C1 segment of cervical spinal cord (tissue), 14 donors: Measurements from ENCODE around the gene ARL6.
A peak's percentile ranks its signal among the peaks of the same experiment; 100 is the strongest.

ENCODE experiments used
- DNase-seq, 14 donors: peaks; one replicate each; lab custom pipeline; 2025; lab: John Stamatoyannopoulos, UW

ARL6 gene

GRCh38 chr3:97764407-97765238 lies at the start of gene ARL6:
Gene ARL6, plus strand, starts transcription at chr3:97764758. Its CDS starts 3,350 bp downstream, at chr3:97768108.
- DNase-seq = peak; percentile 66 to 98 (median 94)

GRCh38 chr3:97719156-97719821 lies 45.3 kb upstream of the ARL6 start:
- DNase-seq = peak in 10 of 14 donors; percentile 2 to 43 (median 12)

GRCh38 chr3:97720417-97720816 lies 44.1 kb upstream of the ARL6 start:
- DNase-seq = no peak

GRCh38 chr3:97721446-97721845 lies 43.1 kb upstream of the ARL6 start:
- no peak for DNase-seq

- no peak for DNase-seq
Observed at GRCh38 chr3:97736928-97737327, 27.6 kb upstream of the ARL6 start.

- DNase-seq = no peak
Observed at GRCh38 chr3:97738761-97739160, 25.8 kb upstream of the ARL6 start.

GRCh38 chr3:97742036-97742435 lies 22.5 kb upstream of the ARL6 start:
- DNase-seq = no peak

- no peak for DNase-seq
Observed at GRCh38 chr3:97744289-97744688, 20.3 kb upstream of the ARL6 start.

- DNase-seq = no peak
Observed at GRCh38 chr3:97763586-97764406, 762 bp upstream of the ARL6 start.

- DNase-seq = no peak
Observed at GRCh38 chr3:97765336-97765735, 778 bp downstream of the ARL6 start.

- no peak for DNase-seq
Observed at GRCh38 chr3:97772926-97773325, 8.4 kb downstream of the ARL6 start.

- DNase-seq = no peak
Observed at GRCh38 chr3:97778152-97778551, 13.6 kb downstream of the ARL6 start.

GRCh38 chr3:97793420-97794019 lies 29.0 kb downstream of the ARL6 start:
- DNase-seq = peak in 2 of 14 donors; percentile 0 to 4

GRCh38 chr3:97795951-97796350 lies 31.4 kb downstream of the ARL6 start:
- no peak for DNase-seq

GRCh38 chr3:97804471-97804870 lies 39.9 kb downstream of the ARL6 start:
- no peak for DNase-seq

GRCh38 chr3:97810779-97811390 lies 46.3 kb downstream of the ARL6 start:
- DNase-seq = no peak

GRCh38 chr3:97815149-97815917 lies 50.8 kb downstream of the ARL6 start:
- no peak for DNase-seq

GRCh38 chr3:97816811-97817210 lies 52.3 kb downstream of the ARL6 start:
- DNase-seq = no peak

- peak in 1 of 14 donors; percentile 9 for DNase-seq
Observed at GRCh38 chr3:97817965-97818364, 53.4 kb downstream of the ARL6 start.

- no peak for DNase-seq
Observed at GRCh38 chr3:97820780-97821179, 56.2 kb downstream of the ARL6 start.
